C4-2B (cell line): ENCODE results near the gene EVC2.

Experiments
- ZFX ChIP-seq: fragments of 450-650 bp; IDR thresholded peaks from 2 replicates; pipeline ENCODE4 v1.6.1; 2017
- TF ChIP-seq, protein P1 (sequence below): fragments of 450-650 bp; conservative IDR thresholded peaks from 2 replicates; pipeline ENCODE4 v1.5.1; 2017; ENCODE audit warnings: mild to moderate bottlenecking

GRCh38 chr4:5647351-5647750, 61.0 kb downstream of the EVC2 start:
- TF ChIP-seq, protein P1, sequence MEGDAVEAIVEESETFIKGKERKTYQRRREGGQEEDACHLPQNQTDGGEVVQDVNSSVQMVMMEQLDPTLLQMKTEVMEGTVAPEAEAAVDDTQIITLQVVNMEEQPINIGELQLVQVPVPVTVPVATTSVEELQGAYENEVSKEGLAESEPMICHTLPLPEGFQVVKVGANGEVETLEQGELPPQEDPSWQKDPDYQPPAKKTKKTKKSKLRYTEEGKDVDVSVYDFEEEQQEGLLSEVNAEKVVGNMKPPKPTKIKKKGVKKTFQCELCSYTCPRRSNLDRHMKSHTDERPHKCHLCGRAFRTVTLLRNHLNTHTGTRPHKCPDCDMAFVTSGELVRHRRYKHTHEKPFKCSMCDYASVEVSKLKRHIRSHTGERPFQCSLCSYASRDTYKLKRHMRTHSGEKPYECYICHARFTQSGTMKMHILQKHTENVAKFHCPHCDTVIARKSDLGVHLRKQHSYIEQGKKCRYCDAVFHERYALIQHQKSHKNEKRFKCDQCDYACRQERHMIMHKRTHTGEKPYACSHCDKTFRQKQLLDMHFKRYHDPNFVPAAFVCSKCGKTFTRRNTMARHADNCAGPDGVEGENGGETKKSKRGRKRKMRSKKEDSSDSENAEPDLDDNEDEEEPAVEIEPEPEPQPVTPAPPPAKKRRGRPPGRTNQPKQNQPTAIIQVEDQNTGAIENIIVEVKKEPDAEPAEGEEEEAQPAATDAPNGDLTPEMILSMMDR, result no peak
- TF ChIP-seq ZFX, result no peak
